Heart right ventricle (tissue), 16 donors: Measurements from ENCODE around the gene ATF3. TPM values are rescaled to one million over a fixed set of nuclear protein-coding genes. Genes with fewer than 3 reads are reported as not detected.

ENCODE experiments used
- ATAC-seq, 8 donors: fragments of 200-7000 bp; cut with Tn5 transposase; one replicate each; pipeline ENCODE4 v1.9.1; 2020; ENCODE audit warnings: mild to moderate bottlenecking in 8 of 8, moderate library complexity in 8 of 8, moderate number of reproducible peaks in 1 of 8
- DNase-seq, 2 donors: peaks; one replicate each; pipeline ENCODE4 v3.0.0-alpha.2; 2020
- H3K27ac ChIP-seq, 10 donors: fragments of 200-600 bp; sonication (generic) in 2 of 10; one replicate each; pipeline versions ENCODE4 v1.5.0 to v1.8.0; 2020 to 2022; ENCODE audit warnings: mild to moderate bottlenecking in 3 of 10
- H3K27me3 ChIP-seq, 7 donors: fragments of 200-600 bp; one replicate each; pipeline ENCODE4 v1.8.0; 2021 to 2022; ENCODE audit warnings: mild to moderate bottlenecking in 2 of 7
- H3K36me3 ChIP-seq, 9 donors: fragments of 200-600 bp; sonication (generic) in 1 of 9; one replicate each; pipeline versions ENCODE4 v1.5.0 to v1.8.0; 2020 to 2022; ENCODE audit warnings: mild to moderate bottlenecking in 2 of 9
- H3K4me1 ChIP-seq, 9 donors: fragments of 200-600 bp; sonication (generic) in 1 of 9; one replicate each; pipeline versions ENCODE4 v1.5.0 to v1.8.0; 2020 to 2022; ENCODE audit warnings: mild to moderate bottlenecking in 4 of 9
- H3K4me3 ChIP-seq, 10 donors: fragments of 200-600 bp; sonication (generic) in 2 of 10; one replicate each; pipeline versions ENCODE4 v1.5.0 to v1.8.0; 2020 to 2022; ENCODE audit warnings: mild to moderate bottlenecking in 7 of 10, moderate library complexity in 2 of 10
- H3K9me3 ChIP-seq, 11 donors: fragments of 200-600 bp in 10 of 11; sonication (generic) in 2 of 11; one replicate each; pipeline versions ENCODE4 v1.5.0 to v1.8.0; 2013 to 2022; ENCODE audit warnings: mild to moderate bottlenecking in 2 of 11, control low read depth in 1 of 11, moderate library complexity in 1 of 11
- WGBS, 2 donors: extraction: QIAGEN DNeasy Blood & Tissue Kit; methylation state at CpG; one replicate each; pipeline ENCODE4 v1.1.7; 2013; ENCODE audit warnings: inconsistent platforms in 1 of 2; 5-methylcytosine and 5-hydroxymethylcytosine counted together
- intact Hi-C, 10 donors: fragments of 100-400 bp; cut with DNase I; formaldehyde crosslinking; loops; one replicate each; pipeline versions ENCODE4 v1.11.1 to v1.14.2; 2022
- polyA plus RNA-seq, 2 donors: library from polyadenylated mRNA; stranded (reverse); fragments of 200-250 nt; gene quantifications; one replicate each; pipeline ENCODE4 v1.2.3, GENCODE V29; 2013
- total RNA-seq, 10 donors: library from RNA; stranded (reverse); fragmentation: NEBNext Ultra II Directional in 3 of 10; extraction: Animal tissue kit (Norgen Biotek cat#: 25700) in 3 of 10; gene quantifications; one replicate each; pipeline versions ENCODE4 v1.2.1 to v1.2.4, GENCODE V29; 2021 to 2023
- TF ChIP-seq, protein P1 (sequence below), 9 donors: fragments of 200-600 bp; sonication (generic) in 2 of 9; IDR thresholded peaks; one replicate each; pipeline versions ENCODE4 v1.5.0 to v1.8.0; 2021 to 2022; ENCODE audit warnings: antibody characterized with exemption in 9 of 9, mild to moderate bottlenecking in 5 of 9, moderate library complexity in 1 of 9
- donor health status: Arrhythmogenic right ventricular cardiomyopathy.
- donor health status: ischemic (EF 13 %, LVEDD 7.1; RV severe dilation, severe dysfunction).
- donor health status: healthy with polysubstance abuse.
- donor health status: DM: no; HTN: yes; CAD: no.
- donor health status: DM: no; HTN: no; CAD: no.
- donor health status: ischemic (EF 25% LVEDD 6.9; RV normal size, moderate dysfunction).
- donor health status: ischemic (EF 25% LVEDD 5.7; RV mildly dilated, moderate dysfunction).
- donor health status: healthy.
- donor health status: DM: yes; HTN: yes; CAD: no.
- donor health status: Ischemic cardiomyopathy.
- donor health status: ischemic (EF 35%, LVEDD 5.7; RV mildly dilated, moderate dysfunction).
- donor health status: nonischemic (EF 11% LVEDD 7.7; RV severe dilation, severe dysfunction).
- donor health status: DM: yes; HTN: yes; CAD: no.
- donor health status: PGD.
- donor health status: ischemic (EF 29% LVEDD 5.4; RV normal size, mild dysfunction).
- donor health status: nonischemic (EF 23%, LVEDD 6.1; RV moderate dilation, normal function).

The ATF3 gene
- total and polyA plus RNA-seq, 12 donors, result 8.4 to 684 (median 25.9) TPM

DNA sequence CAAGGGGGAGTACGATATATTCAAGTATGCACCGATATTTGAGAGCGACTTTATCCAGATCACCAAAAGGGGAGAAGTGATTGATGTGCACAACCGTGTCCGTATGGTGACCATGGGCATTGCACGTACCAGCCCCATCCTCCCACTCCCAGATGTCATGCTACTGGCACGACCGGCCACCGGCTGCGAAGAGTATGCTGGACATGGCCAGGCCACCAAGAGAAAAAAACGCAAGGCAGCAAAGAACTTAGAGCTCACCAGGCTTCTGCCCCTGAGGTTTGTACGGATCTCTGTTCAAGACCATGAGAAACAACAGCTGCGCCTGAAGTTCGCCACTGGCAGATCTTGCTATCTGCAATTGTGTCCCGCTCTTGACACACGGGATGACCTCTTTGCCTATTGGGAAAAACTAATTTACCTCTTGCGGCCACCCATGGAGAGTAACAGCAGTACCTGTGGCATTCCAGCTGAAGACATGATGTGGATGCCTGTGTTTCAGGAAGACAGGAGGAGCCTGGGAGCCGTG is 16.5 kb downstream of the ATF3 start:
- intact Hi-C loops, result loop anchor here in 3 of 10 donors (5.0 to 10.0 kb wide), 3 partner anchors 140 to 150 kb away; no protein-coding TSS in a partner anchor
- TF ChIP-seq, protein P1, sequence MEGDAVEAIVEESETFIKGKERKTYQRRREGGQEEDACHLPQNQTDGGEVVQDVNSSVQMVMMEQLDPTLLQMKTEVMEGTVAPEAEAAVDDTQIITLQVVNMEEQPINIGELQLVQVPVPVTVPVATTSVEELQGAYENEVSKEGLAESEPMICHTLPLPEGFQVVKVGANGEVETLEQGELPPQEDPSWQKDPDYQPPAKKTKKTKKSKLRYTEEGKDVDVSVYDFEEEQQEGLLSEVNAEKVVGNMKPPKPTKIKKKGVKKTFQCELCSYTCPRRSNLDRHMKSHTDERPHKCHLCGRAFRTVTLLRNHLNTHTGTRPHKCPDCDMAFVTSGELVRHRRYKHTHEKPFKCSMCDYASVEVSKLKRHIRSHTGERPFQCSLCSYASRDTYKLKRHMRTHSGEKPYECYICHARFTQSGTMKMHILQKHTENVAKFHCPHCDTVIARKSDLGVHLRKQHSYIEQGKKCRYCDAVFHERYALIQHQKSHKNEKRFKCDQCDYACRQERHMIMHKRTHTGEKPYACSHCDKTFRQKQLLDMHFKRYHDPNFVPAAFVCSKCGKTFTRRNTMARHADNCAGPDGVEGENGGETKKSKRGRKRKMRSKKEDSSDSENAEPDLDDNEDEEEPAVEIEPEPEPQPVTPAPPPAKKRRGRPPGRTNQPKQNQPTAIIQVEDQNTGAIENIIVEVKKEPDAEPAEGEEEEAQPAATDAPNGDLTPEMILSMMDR (IDR thresholded peaks at IDR 0.05), result no peak

DNA sequence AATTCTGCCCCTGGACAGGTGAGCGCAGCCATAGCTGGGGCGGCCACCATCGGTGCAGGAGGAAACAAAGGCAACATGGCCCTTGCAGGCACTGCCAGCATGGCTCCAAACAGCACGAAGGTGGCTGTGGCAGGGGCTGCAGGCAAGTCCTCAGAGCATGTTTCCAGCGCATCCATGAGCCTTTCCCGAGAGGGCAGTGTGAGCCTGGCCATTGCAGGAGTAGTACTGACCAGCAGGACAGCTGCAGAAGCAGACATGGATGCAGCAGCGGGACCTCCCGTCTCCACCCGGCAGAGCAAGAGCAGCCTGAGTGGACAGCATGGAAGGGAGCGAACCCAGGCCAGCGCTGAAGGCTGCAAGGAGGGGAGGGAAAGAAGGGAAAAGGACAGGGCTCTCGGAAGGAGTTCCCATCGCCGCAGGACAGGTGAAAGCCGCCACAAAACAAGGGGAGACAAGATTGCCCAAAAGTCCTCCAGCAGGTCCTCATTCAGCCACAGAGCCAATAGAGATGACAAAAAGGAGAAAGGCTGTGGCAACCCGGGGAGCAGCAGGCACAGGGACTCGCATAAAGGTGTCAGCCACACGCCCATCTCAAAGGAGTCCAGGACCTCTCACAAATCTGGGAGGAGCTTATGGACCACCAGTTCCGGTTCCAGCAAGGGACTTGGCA is 17.4 kb downstream of the ATF3 start:
- H3K36me3 ChIP-seq, result peaks cover 0 to 7% (median 0%) of the 10 kb centered on the region in 9 donors
- no peak overlapping the region for H3K27ac ChIP-seq
- TF ChIP-seq, protein P1 (IDR thresholded peaks at IDR 0.05), result no peak
- H3K9me3 ChIP-seq, result no peaks in the 10 kb centered on the region
- no peaks in the 10 kb centered on the region for H3K27me3 ChIP-seq
- DNase-seq (no peak), ATAC-seq (no peak)
- intact Hi-C loops, result loop anchor here in 3 of 10 donors (5.0 to 10.0 kb wide), 3 partner anchors 141 to 151 kb away; no protein-coding TSS in a partner anchor
- H3K4me3 ChIP-seq, result no peak overlapping the region
- 90 to 94% methylated on average over 19 of the region's 19 CpGs for WGBS, 2 donors
- peaks cover 0 to 12% (median 0%) of the 10 kb centered on the region in 9 donors for H3K4me1 ChIP-seq

More for the DNA sequence above, 16.5 kb downstream of the ATF3 start:
- H3K27ac ChIP-seq, result no peak overlapping the region
- WGBS, 2 donors, result 93 to 95% methylated on average over 18 of the region's 18 CpGs
- ATAC-seq (no peak), DNase-seq (no peak)
- no peaks in the 10 kb centered on the region for H3K9me3 ChIP-seq
- H3K36me3 ChIP-seq, result peaks cover 0 to 16% (median 3%) of the 10 kb centered on the region in 9 donors
- H3K4me1 ChIP-seq, result peaks cover 0 to 7% (median 0%) of the 10 kb centered on the region in 9 donors
- no peaks in the 10 kb centered on the region for H3K27me3 ChIP-seq
- no peak overlapping the region for H3K4me3 ChIP-seq

DNA sequence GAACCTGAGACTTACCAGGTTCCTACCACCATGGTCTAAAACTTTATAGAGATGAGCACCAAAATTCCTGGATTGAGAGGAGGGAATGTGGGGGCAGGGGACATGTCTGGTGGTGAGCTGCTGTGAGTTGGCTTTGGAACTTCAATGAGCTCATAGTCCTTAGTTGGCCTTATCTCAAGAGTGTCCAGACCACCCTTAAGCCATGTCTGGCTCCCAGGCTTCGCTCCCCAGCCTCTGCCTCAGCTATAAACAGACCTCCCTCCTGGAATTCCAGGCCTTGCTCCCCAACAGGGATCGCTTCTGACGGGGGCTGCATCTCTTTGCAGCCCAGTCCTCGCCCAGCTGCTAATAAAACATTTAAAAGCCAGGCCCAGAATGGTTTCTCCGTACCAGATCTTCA is 19.5 kb downstream of the ATF3 start:
- 77 to 80% methylated on average over 5 of the region's 5 CpGs for WGBS, 2 donors
- TF ChIP-seq, protein P1 (IDR thresholded peaks at IDR 0.05), result no peak

DNA sequence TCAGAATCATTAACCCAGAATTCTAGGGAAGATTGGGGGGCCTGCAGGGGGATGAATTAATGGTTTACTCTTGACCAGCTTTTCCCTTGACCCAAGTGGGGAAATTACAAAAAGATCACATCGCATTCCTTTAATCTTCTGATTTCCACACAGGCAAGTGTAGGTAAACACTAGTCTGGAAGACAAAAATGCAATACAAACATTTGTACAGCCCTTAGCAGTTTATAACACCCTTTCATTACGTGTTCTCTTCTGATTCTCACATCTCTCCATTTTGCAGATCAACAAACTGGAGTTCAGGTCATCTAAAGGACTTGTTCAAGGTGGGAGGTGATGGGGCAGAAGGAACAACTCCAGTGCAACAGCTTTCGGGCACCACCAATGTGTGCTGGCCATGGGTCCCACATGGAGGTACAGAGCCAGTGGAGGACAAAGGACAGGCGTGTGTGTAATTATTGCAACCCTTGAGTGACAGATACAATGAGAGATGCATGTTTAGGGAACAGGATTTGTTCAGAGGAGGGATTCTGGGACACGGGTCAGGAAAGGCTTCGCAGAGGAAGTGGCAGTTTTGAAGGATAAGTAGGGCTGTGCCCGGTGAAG is 20.4 kb downstream of the ATF3 start:
- no peaks in the 10 kb centered on the region for H3K36me3 ChIP-seq
- H3K4me3 ChIP-seq, result no peak overlapping the region
- no peak for DNase-seq
- WGBS, 2 donors, result 91 to 92% methylated on average over 7 of the region's 7 CpGs
- no peak overlapping the region for H3K27ac ChIP-seq
- TF ChIP-seq, protein P1 (IDR thresholded peaks at IDR 0.05), result no peak
- intact Hi-C loops, result loop anchor here in 3 of 10 donors (5.0 to 10.0 kb wide), 3 partner anchors 144 to 154 kb away; no protein-coding TSS in a partner anchor
- H3K4me1 ChIP-seq, result peaks cover 0 to 8% (median 0%) of the 10 kb centered on the region in 9 donors
- H3K27me3 ChIP-seq, result no peaks in the 10 kb centered on the region
- H3K9me3 ChIP-seq, result peaks cover 0 to 4% (median 0%) of the 10 kb centered on the region in 11 donors
- no peak for ATAC-seq

More for the DNA sequence above, 19.5 kb downstream of the ATF3 start:
- no peak overlapping the region for H3K27ac ChIP-seq
- ATAC-seq, result no peak
- H3K36me3 ChIP-seq, result no peaks in the 10 kb centered on the region
- peaks cover 0 to 8% (median 0%) of the 10 kb centered on the region in 9 donors for H3K4me1 ChIP-seq
- no peak overlapping the region for H3K4me3 ChIP-seq
- intact Hi-C loops, result loop anchor here in 3 of 10 donors (5.0 to 10.0 kb wide), 3 partner anchors 143 to 153 kb away; no protein-coding TSS in a partner anchor
- H3K9me3 ChIP-seq, result no peaks in the 10 kb centered on the region
- no peak for DNase-seq
- H3K27me3 ChIP-seq, result no peaks in the 10 kb centered on the region
